Measurements from ENCODE around the gene CLEC18B.

CLEC18B gene

DNA sequence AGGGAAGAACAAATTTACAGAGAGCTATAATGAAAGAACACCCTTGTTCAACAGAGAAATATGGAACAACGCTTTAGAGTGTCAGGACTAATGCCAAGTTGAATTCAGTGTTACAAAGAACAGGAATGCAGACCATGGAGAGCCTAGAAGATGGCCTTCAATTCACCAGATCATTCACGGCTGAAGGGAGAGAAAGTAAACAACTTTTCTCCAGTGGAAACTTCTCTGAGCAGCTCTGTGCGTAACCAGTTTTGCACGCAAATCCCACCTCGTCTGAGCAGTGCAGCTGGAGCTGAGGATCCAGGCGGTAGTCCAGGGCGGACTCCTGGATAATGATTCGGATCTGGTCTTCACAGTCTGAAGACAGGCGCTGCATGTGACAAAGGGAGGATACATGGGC is 40.5 kb upstream of the CLEC18B start:
- Histone ChIP-seq H2AFZ (ENCODE audit: low read depth, low read length) (no peak overlapping the region), H2BK15ac (ENCODE audit: low read depth, poor library complexity, severe bottlenecking) (no peak overlapping the region), H3K23ac (ENCODE audit: low read length in 2 of 2) (no peak overlapping the region), H3K36me3 (ENCODE audit: control insufficient read depth in 1 of 2, insufficient read depth in 2 of 2, low read depth in 1 of 2, low read length in 2 of 2) (peaks cover 44 to 86% of the 10 kb centered on the region in 2 experiments), H3K14ac (ENCODE audit: low read length in 2 of 2) (no peak overlapping the region), H3K27me3 (ENCODE audit: control insufficient read depth in 1 of 2, insufficient read depth in 1 of 2, low read length in 2 of 2) (no peaks in the 10 kb centered on the region), H3K18ac (ENCODE audit: low read depth in 1 of 2, low read length in 2 of 2) (no peak overlapping the region), H3K9ac (ENCODE audit: low read length) (no peak overlapping the region), H3K79me1 (replicated peaks; ENCODE audit: low read length, poor library complexity, severe bottlenecking) (peaks cover 5% of the 10 kb centered on the region), H3K4ac (ENCODE audit: low read depth in 1 of 2, low read length in 2 of 2) (no peak overlapping the region), H4K8ac (ENCODE audit: low read length) (no peak overlapping the region), H3K4me2 (ENCODE audit: low read length, poor library complexity, severe bottlenecking) (no peak overlapping the region), H3K4me3 (ENCODE audit: insufficient read depth in 1 of 2, low read depth in 1 of 2, low read length in 2 of 2) (no peak overlapping the region), H3K9me3 (ENCODE audit: control insufficient read depth, low read length) (no peaks in the 10 kb centered on the region), H4K91ac (ENCODE audit: low read length) (no peak overlapping the region), H2AK5ac (ENCODE audit: low read length, severe bottlenecking) (no peak overlapping the region), H2BK12ac (ENCODE audit: low read length in 2 of 2) (no peak overlapping the region), H2BK120ac (ENCODE audit: low read depth, low read length) (no peak overlapping the region), H2BK5ac (ENCODE audit: low read depth, low read length, poor library complexity, severe bottlenecking) (no peak overlapping the region), H3K27ac (ENCODE audit: low read length, poor library complexity, severe bottlenecking) (no peak overlapping the region), H3K4me1 (ENCODE audit: control insufficient read depth, insufficient read depth, low read depth, low read length) (no peaks in the 10 kb centered on the region)
- no peak for DNase-seq
- WGBS, result 95% methylated on average over 9 of the region's 9 CpGs

DNA sequence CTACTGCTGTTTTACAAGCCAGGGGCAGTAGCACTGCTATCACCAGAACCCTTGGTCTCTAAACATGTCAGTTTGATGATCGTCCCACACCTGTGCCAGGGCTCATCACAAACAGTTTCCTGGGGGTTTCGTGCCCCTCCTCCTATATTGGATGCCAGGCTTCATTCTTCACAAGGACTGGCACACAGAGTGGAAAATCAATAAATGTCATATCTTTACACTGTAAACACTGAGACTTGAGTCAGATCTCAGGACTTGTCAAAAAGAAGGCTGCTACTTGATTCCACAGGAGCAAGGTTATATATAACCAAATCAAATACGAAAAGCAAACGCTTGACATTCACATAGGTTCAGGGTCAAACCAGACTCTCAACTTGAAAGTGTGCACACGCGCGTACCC is 39.3 kb upstream of the CLEC18B start:
- H3K79me1 ChIP-seq (replicated peaks; ENCODE audit: low read length, poor library complexity, severe bottlenecking), result peaks cover 3% of the 10 kb centered on the region
- no peak overlapping the region for H3K4ac ChIP-seq (ENCODE audit: low read depth in 1 of 2, low read length in 2 of 2)
- no peaks in the 10 kb centered on the region for H3K9me3 ChIP-seq (ENCODE audit: control insufficient read depth, low read length)
- H3K27me3 ChIP-seq (ENCODE audit: control insufficient read depth in 1 of 2, insufficient read depth in 1 of 2, low read length in 2 of 2), result no peaks in the 10 kb centered on the region
- H2BK5ac ChIP-seq (ENCODE audit: low read depth, low read length, poor library complexity, severe bottlenecking), result no peak overlapping the region
- peaks cover 50 to 89% of the 10 kb centered on the region in 2 experiments for H3K36me3 ChIP-seq (ENCODE audit: control insufficient read depth in 1 of 2, insufficient read depth in 2 of 2, low read depth in 1 of 2, low read length in 2 of 2)
- no peak overlapping the region for H4K91ac ChIP-seq (ENCODE audit: low read length)
- H2AK5ac ChIP-seq (ENCODE audit: low read length, severe bottlenecking), result no peak overlapping the region
- no peak overlapping the region for H2AFZ ChIP-seq (ENCODE audit: low read depth, low read length)
- DNase-seq, result no peak
- H3K4me3 ChIP-seq (ENCODE audit: insufficient read depth in 1 of 2, low read depth in 1 of 2, low read length in 2 of 2), result no peak overlapping the region
- no peak overlapping the region for H3K9ac ChIP-seq (ENCODE audit: low read length)
- H3K23ac ChIP-seq (ENCODE audit: low read length in 2 of 2), result no peak overlapping the region
- no peak overlapping the region for H2BK15ac ChIP-seq (ENCODE audit: low read depth, poor library complexity, severe bottlenecking)
- no peak overlapping the region for H3K4me2 ChIP-seq (ENCODE audit: low read length, poor library complexity, severe bottlenecking)
- no peak overlapping the region for H3K27ac ChIP-seq (ENCODE audit: low read length, poor library complexity, severe bottlenecking)
- no peaks in the 10 kb centered on the region for H3K4me1 ChIP-seq (ENCODE audit: control insufficient read depth, insufficient read depth, low read depth, low read length)
- no peak overlapping the region for H4K8ac ChIP-seq (ENCODE audit: low read length)
- H2BK12ac ChIP-seq (ENCODE audit: low read length in 2 of 2), result no peak overlapping the region
- 97% methylated on average over 4 of the region's 7 CpGs for WGBS
- no peak overlapping the region for H3K18ac ChIP-seq (ENCODE audit: low read depth in 1 of 2, low read length in 2 of 2)
- H2BK120ac ChIP-seq (ENCODE audit: low read depth, low read length), result no peak overlapping the region
- no peak overlapping the region for H3K14ac ChIP-seq (ENCODE audit: low read length in 2 of 2)

DNA sequence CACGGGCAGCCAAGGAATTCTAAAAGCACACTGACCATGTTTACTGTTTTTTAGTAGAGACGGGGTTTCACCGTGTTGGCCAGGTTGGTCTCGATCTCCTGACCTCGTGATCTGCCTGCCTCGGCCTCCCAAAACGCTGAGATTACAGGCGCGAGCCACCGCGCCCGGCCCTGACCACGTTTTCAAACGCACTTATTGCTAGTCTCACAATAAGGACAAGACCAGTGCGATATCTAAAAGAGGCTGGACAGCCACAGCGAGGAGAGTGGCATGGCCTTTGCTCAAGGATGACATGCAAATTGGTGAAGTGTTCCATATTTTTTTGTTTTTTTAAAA is 35.0 kb upstream of the CLEC18B start:
- no peak overlapping the region for H2BK12ac ChIP-seq (ENCODE audit: low read length in 2 of 2)
- no peak overlapping the region for H3K27ac ChIP-seq (ENCODE audit: low read length, poor library complexity, severe bottlenecking)
- H3K27me3 ChIP-seq (ENCODE audit: control insufficient read depth in 1 of 2, insufficient read depth in 1 of 2, low read length in 2 of 2), result no peaks in the 10 kb centered on the region
- no peak overlapping the region for H2BK15ac ChIP-seq (ENCODE audit: low read depth, poor library complexity, severe bottlenecking)
- H2BK5ac ChIP-seq (ENCODE audit: low read depth, low read length, poor library complexity, severe bottlenecking), result no peak overlapping the region
- no peak overlapping the region for H4K91ac ChIP-seq (ENCODE audit: low read length)
- no peak overlapping the region for H3K18ac ChIP-seq (ENCODE audit: low read depth in 1 of 2, low read length in 2 of 2)
- WGBS, result 98% methylated on average over 16 of the region's 16 CpGs
- no peak overlapping the region for H3K14ac ChIP-seq (ENCODE audit: low read length in 2 of 2)
- H2AK5ac ChIP-seq (ENCODE audit: low read length, severe bottlenecking), result no peak overlapping the region
- H3K4me1 ChIP-seq (ENCODE audit: control insufficient read depth, insufficient read depth, low read depth, low read length), result peaks cover 10% of the 10 kb centered on the region
- no peak overlapping the region for H3K4me3 ChIP-seq (ENCODE audit: insufficient read depth in 1 of 2, low read depth in 1 of 2, low read length in 2 of 2)
- H2AFZ ChIP-seq (ENCODE audit: low read depth, low read length), result no peak overlapping the region
- H3K9me3 ChIP-seq (ENCODE audit: control insufficient read depth, low read length), result no peaks in the 10 kb centered on the region
- H4K8ac ChIP-seq (ENCODE audit: low read length), result no peak overlapping the region
- no peak overlapping the region for H3K4ac ChIP-seq (ENCODE audit: low read depth in 1 of 2, low read length in 2 of 2)
- H2BK120ac ChIP-seq (ENCODE audit: low read depth, low read length), result no peak overlapping the region
- peaks cover 50 to 75% of the 10 kb centered on the region in 2 experiments for H3K36me3 ChIP-seq (ENCODE audit: control insufficient read depth in 1 of 2, insufficient read depth in 2 of 2, low read depth in 1 of 2, low read length in 2 of 2)
- H3K79me1 ChIP-seq (replicated peaks; ENCODE audit: low read length, poor library complexity, severe bottlenecking), result peaks cover 3% of the 10 kb centered on the region
- no peak overlapping the region for H3K4me2 ChIP-seq (ENCODE audit: low read length, poor library complexity, severe bottlenecking)
- H3K23ac ChIP-seq (ENCODE audit: low read length in 2 of 2), result no peak overlapping the region
- no peak for DNase-seq
- H3K9ac ChIP-seq (ENCODE audit: low read length), result peak overlapping the region; percentile 71

DNA sequence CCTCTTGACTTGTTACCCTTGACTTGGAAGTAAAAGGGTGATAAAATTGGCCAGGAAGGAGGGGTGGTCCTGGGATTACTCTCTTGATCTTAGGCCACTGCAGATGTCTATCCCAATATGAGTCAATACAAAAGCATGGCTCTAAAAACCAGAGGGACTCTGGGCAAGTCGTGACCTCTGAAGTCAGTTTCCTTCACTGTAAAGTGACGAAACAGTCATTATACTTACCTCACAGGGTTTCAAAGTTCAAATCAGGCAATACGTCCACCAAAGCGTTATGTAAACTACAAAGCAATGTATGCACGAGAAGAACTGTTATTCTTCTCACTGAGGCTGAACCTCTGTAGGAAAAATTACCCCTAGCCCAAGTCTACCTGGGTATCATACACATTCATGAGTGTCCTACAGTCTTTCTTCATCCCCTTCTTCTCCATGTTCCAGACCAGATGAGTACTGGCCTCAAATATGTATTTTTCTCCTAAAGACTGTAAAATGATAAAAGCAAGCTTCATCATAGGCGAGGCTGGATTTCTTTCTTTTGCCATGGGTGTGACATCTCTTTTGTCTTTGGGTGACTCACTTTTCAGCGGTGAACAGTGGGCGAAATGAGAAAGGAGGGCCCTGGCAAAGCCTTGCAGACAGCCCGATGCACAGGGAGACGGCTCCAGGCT is 34.5 kb upstream of the CLEC18B start:
- no peak overlapping the region for H2BK12ac ChIP-seq (ENCODE audit: low read length in 2 of 2)
- H3K27ac ChIP-seq (ENCODE audit: low read length, poor library complexity, severe bottlenecking), result no peak overlapping the region
- H2BK120ac ChIP-seq (ENCODE audit: low read depth, low read length), result no peak overlapping the region
- no peak overlapping the region for H3K4ac ChIP-seq (ENCODE audit: low read depth in 1 of 2, low read length in 2 of 2)
- H2AK5ac ChIP-seq (ENCODE audit: low read length, severe bottlenecking), result no peak overlapping the region
- no peaks in the 10 kb centered on the region for H3K9me3 ChIP-seq (ENCODE audit: control insufficient read depth, low read length)
- no peak overlapping the region for H3K14ac ChIP-seq (ENCODE audit: low read length in 2 of 2)
- no peak overlapping the region for H4K91ac ChIP-seq (ENCODE audit: low read length)
- H3K79me1 ChIP-seq (replicated peaks; ENCODE audit: low read length, poor library complexity, severe bottlenecking), result peaks cover 7% of the 10 kb centered on the region
- H2AFZ ChIP-seq (ENCODE audit: low read depth, low read length), result no peak overlapping the region
- peaks cover 54 to 77% of the 10 kb centered on the region in 2 experiments for H3K36me3 ChIP-seq (ENCODE audit: control insufficient read depth in 1 of 2, insufficient read depth in 2 of 2, low read depth in 1 of 2, low read length in 2 of 2)
- H3K4me3 ChIP-seq (ENCODE audit: insufficient read depth in 1 of 2, low read depth in 1 of 2, low read length in 2 of 2), result peak overlapping the region in 1 of 2 experiments; percentile 7
- H3K4me2 ChIP-seq (ENCODE audit: low read length, poor library complexity, severe bottlenecking), result no peak overlapping the region
- H3K4me1 ChIP-seq (ENCODE audit: control insufficient read depth, insufficient read depth, low read depth, low read length), result peaks cover 10% of the 10 kb centered on the region
- 82% methylated on average over 10 of the region's 10 CpGs for WGBS
- no peak overlapping the region for H4K8ac ChIP-seq (ENCODE audit: low read length)
- H3K23ac ChIP-seq (ENCODE audit: low read length in 2 of 2), result no peak overlapping the region
- DNase-seq, result peak; percentile 67
- H3K27me3 ChIP-seq (ENCODE audit: control insufficient read depth in 1 of 2, insufficient read depth in 1 of 2, low read length in 2 of 2), result no peaks in the 10 kb centered on the region
- no peak overlapping the region for H2BK15ac ChIP-seq (ENCODE audit: low read depth, poor library complexity, severe bottlenecking)
- peak overlapping the region; percentile 71 for H3K9ac ChIP-seq (ENCODE audit: low read length)
- H2BK5ac ChIP-seq (ENCODE audit: low read depth, low read length, poor library complexity, severe bottlenecking), result no peak overlapping the region
- H3K18ac ChIP-seq (ENCODE audit: low read depth in 1 of 2, low read length in 2 of 2), result no peak overlapping the region
